Colonic mucosa (tissue), 4 donors: ENCODE data around the gene USP36. TPM values are rescaled to one million over a fixed set of nuclear protein-coding genes. Genes with fewer than 3 reads are reported as not detected.
"Not testable (repeated sequence)": the region's sequence is repeated elsewhere in the genome, so short reads cannot be mapped to it uniquely, and the experiment has no call there.

Experiments
- DNase-seq: peaks from one replicate; pipeline ENCODE4 v3.0.0-alpha.2; 2020
- H3K27ac ChIP-seq: fragments of 200-600 bp; one replicate; pipeline ENCODE4 v1.8.0; 2021
- H3K27me3 ChIP-seq: fragments of 200-600 bp; one replicate; pipeline ENCODE4 v1.8.0; 2021
- H3K36me3 ChIP-seq: fragments of 200-600 bp; one replicate; pipeline ENCODE4 v1.8.0; 2021
- H3K4me1 ChIP-seq: fragments of 200-600 bp; one replicate; pipeline ENCODE4 v1.8.0; 2021; ENCODE audit warnings: mild to moderate bottlenecking
- H3K4me3 ChIP-seq: fragments of 200-600 bp; one replicate; pipeline ENCODE4 v1.8.0; 2021
- H3K9ac ChIP-seq, 2 donors: one replicate each; pipeline ENCODE4 v1.7.0; 2013; ENCODE audit warnings: control low read depth in 2 of 2, low read depth in 2 of 2, low read length in 2 of 2
- H3K9me3 ChIP-seq: fragments of 200-600 bp; one replicate; pipeline ENCODE4 v1.8.0; 2021
- intact Hi-C: fragments of 100-400 bp; cut with DNase I; formaldehyde crosslinking; loops from one replicate; pipeline ENCODE4 v1.14.1; 2022
- total RNA-seq, 2 donors: library from RNA; stranded (reverse); fragmentation: NEBNext Ultra II Directional in 1 of 2; extraction: Animal tissue kit (Norgen Biotek cat#: 25700) in 1 of 2; gene quantifications; one replicate each; pipeline ENCODE4 v1.2.1, GENCODE V29; 2021
- TF ChIP-seq, protein P1 (sequence below): fragments of 200-600 bp; IDR thresholded peaks from one replicate; pipeline ENCODE4 v1.8.0; 2022; ENCODE audit warnings: antibody characterized with exemption, mild to moderate bottlenecking
- donor health status: healthy.
- donor health status: DM: no; HTN: no; CAD: no.
- donor health status: DM: no; HTN: no; CAD: no.

The USP36 gene
- total RNA-seq, 2 donors from 2014 or later: 27.4 to 32.6 TPM

DNA sequence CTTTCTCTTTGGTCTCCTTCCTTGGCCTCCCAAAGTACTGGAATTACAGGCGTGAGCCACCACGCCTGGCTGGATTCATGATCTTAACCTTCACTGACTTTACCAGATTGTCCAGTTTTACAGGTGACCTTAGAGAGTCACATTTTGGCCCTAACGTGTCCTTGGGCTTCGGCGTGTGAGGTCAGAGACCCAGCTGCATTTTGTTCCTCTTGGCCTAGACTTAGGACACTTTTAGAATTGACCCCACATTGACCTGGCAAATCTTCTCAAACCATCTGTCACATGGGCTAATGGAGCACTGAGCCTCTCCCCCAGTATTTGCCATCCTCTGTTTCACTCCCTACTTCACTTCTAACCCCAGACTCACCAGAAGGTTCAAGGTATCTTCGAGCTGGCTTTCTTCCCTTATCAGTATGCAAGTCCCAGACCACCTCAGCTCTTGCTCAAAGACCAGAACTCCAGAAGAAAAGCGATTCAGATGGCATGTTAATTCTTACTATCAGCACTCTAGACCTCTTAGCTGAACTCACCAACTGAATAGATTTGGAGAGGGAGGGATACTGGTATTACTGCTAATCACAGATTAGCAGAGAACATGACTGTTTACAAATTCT lies 56.8 kb downstream of the USP36 start:
- peaks cover 7% of the 10 kb centered on the region for H3K4me1 ChIP-seq
- H3K9ac ChIP-seq: no peak overlapping the region
- no peak overlapping the region for H3K4me3 ChIP-seq
- H3K9me3 ChIP-seq: no peaks in the 10 kb centered on the region
- no peaks in the 10 kb centered on the region for H3K36me3 ChIP-seq
- H3K27ac ChIP-seq: no peak overlapping the region
- TF ChIP-seq, protein P1, sequence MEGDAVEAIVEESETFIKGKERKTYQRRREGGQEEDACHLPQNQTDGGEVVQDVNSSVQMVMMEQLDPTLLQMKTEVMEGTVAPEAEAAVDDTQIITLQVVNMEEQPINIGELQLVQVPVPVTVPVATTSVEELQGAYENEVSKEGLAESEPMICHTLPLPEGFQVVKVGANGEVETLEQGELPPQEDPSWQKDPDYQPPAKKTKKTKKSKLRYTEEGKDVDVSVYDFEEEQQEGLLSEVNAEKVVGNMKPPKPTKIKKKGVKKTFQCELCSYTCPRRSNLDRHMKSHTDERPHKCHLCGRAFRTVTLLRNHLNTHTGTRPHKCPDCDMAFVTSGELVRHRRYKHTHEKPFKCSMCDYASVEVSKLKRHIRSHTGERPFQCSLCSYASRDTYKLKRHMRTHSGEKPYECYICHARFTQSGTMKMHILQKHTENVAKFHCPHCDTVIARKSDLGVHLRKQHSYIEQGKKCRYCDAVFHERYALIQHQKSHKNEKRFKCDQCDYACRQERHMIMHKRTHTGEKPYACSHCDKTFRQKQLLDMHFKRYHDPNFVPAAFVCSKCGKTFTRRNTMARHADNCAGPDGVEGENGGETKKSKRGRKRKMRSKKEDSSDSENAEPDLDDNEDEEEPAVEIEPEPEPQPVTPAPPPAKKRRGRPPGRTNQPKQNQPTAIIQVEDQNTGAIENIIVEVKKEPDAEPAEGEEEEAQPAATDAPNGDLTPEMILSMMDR: no peak
- intact Hi-C loops: no loop called here
- no peak for DNase-seq
- H3K27me3 ChIP-seq: no peaks in the 10 kb centered on the region

DNA sequence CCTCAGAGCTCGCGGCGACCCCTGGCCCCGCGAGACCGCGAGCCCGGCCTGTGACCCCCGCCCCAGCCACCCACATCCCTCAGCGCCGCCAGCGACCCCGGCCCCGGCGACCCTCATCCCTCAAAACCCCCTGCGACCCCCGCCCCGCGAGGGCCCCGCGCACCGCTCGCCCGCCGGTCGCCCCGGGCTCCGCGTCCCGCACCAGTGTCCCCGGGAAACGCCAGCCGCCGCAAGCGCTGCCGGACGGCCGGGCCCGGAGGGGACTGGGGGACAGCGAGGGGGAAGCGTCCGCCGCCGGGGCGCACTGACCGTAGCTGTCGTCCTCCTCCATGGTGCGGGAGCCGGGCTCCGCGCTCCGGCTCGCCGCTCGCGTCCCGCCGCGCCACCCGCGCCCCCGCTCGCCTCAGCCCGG lies 58.7 kb downstream of the USP36 start, which contains the start of gene CYTH1:
Gene CYTH1, minus strand, starts transcription at position 381 of the 412 bp plus-strand sequence. Its CDS starts 50 bp downstream, at position 331.
- peak; percentile 36 for DNase-seq
- peak within 1 kb of the TSS; percentile 87 for H3K27ac ChIP-seq
- no peaks in the 10 kb centered on the region for H3K27me3 ChIP-seq

DNA sequence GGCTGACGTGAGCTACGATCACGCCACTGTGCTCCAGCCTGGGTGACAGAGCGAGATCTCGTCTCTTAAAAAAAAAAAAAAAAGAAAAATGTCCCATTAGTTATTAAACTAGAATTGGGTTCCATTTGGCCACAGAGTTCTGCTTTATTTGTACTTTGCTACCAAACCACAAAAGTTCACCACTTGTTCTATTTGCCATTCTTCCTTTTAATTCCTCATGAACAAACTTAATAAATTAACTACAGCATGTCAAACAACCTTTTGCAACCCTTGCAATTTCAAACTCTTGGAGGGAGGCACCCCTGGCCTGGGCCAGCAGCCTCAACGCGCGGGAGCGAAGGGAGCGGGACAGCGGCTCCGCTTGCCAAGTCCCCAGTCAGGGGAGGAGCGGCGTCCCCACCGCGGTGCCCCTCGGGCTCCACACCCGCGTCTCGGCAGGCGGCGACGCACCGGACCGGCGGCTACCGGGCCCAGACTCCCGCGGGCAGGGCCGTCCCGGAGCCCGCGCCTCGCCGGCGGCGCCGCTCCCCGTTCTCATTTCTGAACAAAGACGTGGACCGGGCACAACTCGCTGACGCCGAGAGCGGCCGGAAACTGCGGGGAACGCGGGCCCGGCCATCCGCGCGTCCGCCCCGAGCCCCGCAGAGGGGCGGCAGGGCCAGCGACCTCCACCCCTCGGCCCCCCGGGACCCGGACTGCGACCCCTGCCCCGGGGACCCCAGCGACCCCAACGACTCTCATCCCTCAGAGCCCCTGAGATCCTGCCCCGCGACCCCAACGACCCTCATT lies 59.3 kb downstream of the USP36 start:
- Histone ChIP-seq H3K9me3 (no peaks in the 10 kb centered on the region), H3K4me1 (peaks cover 7% of the 10 kb centered on the region), H3K27me3 (no peaks in the 10 kb centered on the region), H3K9ac (peak overlapping the region; percentile 76 to 88), H3K27ac (peak overlapping the region; percentile 87), H3K36me3 (no peaks in the 10 kb centered on the region), H3K4me3 (peak overlapping the region; percentile 86)
- DNase-seq: peak; percentile 46
- intact Hi-C loops: no loop called here
- TF ChIP-seq, protein P1: no peak

More for the DNA sequence above, 58.7 kb downstream of the USP36 start, which contains the start of gene CYTH1:
- intact Hi-C loops: no loop called here
- Histone ChIP-seq H3K9me3 (no peaks in the 10 kb centered on the region), H3K9ac (peak within 1 kb of the TSS; percentile 88 to 91), H3K4me3 (peak within 1 kb of the TSS; percentile 86), H3K36me3 (no peaks in the 10 kb centered on the region), H3K4me1 (peaks cover 7% of the 10 kb centered on the region)
- TF ChIP-seq, protein P1: no peak

DNA sequence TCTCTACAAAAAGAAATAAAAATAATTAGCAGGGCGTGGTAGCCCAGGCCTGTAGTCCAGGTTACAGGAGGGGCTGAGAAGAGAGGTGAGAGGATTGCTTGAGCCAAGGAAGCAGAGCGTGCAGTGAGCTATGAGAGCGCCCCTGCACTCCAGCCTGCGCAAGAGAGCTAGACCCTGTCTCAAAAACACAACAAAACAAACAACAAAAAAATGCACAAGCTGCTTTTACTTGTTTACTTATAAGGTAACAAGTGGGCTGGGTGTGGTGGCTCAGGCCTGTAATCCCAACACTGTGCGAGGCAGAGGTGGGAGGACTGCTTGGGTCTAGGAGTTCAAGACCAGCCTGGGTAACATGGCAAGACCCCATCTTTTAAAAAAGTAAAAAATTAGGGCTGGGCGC lies 60.3 kb downstream of the USP36 start:
- TF ChIP-seq, protein P1: no peak
- no peaks in the 10 kb centered on the region for H3K9me3 ChIP-seq
- no peaks in the 10 kb centered on the region for H3K27me3 ChIP-seq
- intact Hi-C loops: no loop called here
- DNase-seq: no peak
- H3K27ac ChIP-seq: peak overlapping the region; percentile 87
- peak overlapping the region; percentile 38 to 51 for H3K9ac ChIP-seq
- H3K4me1 ChIP-seq: peaks cover 7% of the 10 kb centered on the region
- no peak overlapping the region for H3K4me3 ChIP-seq
- H3K36me3 ChIP-seq: no peaks in the 10 kb centered on the region

DNA sequence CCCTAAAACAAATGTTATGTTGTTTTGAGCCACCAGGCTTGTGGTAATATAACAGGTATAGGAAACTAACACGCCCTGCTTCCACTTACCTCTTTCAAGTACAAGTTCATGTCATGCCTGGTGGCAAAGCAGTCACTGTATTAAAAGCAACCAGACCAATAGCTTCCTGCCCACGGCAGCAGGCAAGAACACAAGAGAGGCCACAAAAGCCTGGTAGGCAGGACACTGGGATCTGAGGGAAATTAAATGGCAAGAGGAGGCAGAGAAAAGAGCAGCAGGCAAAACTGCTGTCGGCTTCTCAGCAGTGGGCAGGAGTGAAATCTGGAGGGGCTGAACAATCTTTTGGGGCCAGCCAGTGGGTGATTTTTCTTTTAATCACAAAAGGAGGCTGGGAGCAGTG lies 60.8 kb downstream of the USP36 start:
- DNase-seq: peak; percentile 35

DNA sequence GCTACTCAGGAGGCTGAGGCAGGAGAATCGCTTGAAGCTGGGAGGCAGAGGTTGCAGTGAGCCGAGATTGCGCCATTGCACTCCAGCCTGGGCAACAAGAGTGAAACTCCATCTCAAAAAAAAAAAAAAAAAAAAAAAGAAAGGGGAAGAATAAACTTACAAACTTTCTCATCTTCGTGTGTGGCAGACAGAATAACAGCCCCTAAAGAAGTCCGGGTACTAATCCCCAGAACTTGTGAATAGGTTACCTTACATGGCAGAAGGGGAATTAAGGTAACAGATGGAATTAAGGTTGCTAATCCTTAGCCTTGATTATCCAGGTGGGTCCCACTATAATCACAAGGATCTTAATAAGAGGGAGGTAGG lies 61.3 kb downstream of the USP36 start:
- Histone ChIP-seq H3K27ac (peak overlapping the region; percentile 87), H3K9ac (peak overlapping the region; percentile 38 to 51)
- H3K4me3 ChIP-seq, H3K27me3 ChIP-seq, DNase-seq, H3K36me3 ChIP-seq, H3K9me3 ChIP-seq, H3K4me1 ChIP-seq, intact Hi-C loops: not testable (repeated sequence)

More for the DNA sequence above, 60.8 kb downstream of the USP36 start:
- Histone ChIP-seq H3K27ac (peak overlapping the region; percentile 87), H3K4me3 (no peak overlapping the region), H3K36me3 (no peaks in the 10 kb centered on the region), H3K4me1 (peaks cover 7% of the 10 kb centered on the region), H3K9ac (peak overlapping the region; percentile 38 to 51), H3K9me3 (no peaks in the 10 kb centered on the region), H3K27me3 (no peaks in the 10 kb centered on the region)
- intact Hi-C loops: no loop called here
- TF ChIP-seq, protein P1: no peak
